Astrocyte (in vitro differentiated cells and primary cell): ENCODE measurements around the gene CPNE7.

Experiments used
- CTCF ChIP-seq: IDR thresholded peaks from 2 replicates; pipeline ENCODE4 v1.5.1; 2011; ENCODE audit warnings: low read depth, mild to moderate bottlenecking, inconsistent platforms, low read length, moderate library complexity; ENCODE audit not compliant: insufficient read depth
- EZH2 ChIP-seq: IDR thresholded peaks from 2 replicates; pipeline ENCODE4 v1.6.1; 2012; ENCODE audit warnings: mild to moderate bottlenecking, low read length, inconsistent platforms; ENCODE audit not compliant: insufficient read depth

- TF ChIP-seq CTCF (no peak), EZH2 (no peak)
These were observed 37.0 kb downstream of the CPNE7 start for GRCh38 chr16:89612415-89613166.
